Esophagus muscularis mucosa (tissue), 4 donors: ENCODE data around the gene RFPL1. TPM values are rescaled to one million over a fixed set of nuclear protein-coding genes. Genes with fewer than 3 reads are reported as not detected.

Experiments used
- DNase-seq: peaks from one replicate; pipeline ENCODE4 v3.0.0-alpha.2; 2017; ENCODE audit errors: extremely low spot score
- H3K27ac ChIP-seq, 4 donors: fragments of 200-600 bp; sonication (generic); replicated peaks in 1 of 4; 1 replicate in 3 of 4; 2 replicates in 1 of 4; pipeline ENCODE4 v1.5.1; 2016 to 2019; ENCODE audit warnings: mild to moderate bottlenecking in 1 of 4
- H3K27me3 ChIP-seq, 4 donors: fragments of 200-600 bp; sonication (generic); one replicate each; pipeline versions ENCODE4 v1.5.1 to v1.6.0; 2016 to 2019
- H3K36me3 ChIP-seq, 4 donors: fragments of 200-600 bp; sonication (generic); one replicate each; pipeline ENCODE4 v1.5.1; 2016 to 2019
- H3K4me1 ChIP-seq, 4 donors: fragments of 200-600 bp; sonication (generic); one replicate each; pipeline ENCODE4 v1.5.1; 2016 to 2019
- H3K4me3 ChIP-seq, 4 donors: fragments of 200-600 bp; sonication (generic); 1 replicate in 2 of 4; 2 replicates in 2 of 4; pipeline ENCODE4 v1.5.1; 2016 to 2019; ENCODE audit warnings: mild to moderate bottlenecking in 4 of 4, moderate library complexity in 1 of 4
- H3K9me3 ChIP-seq, 4 donors: fragments of 200-600 bp; sonication (generic); 1 replicate in 3 of 4; 2 replicates in 1 of 4; pipeline ENCODE4 v1.5.1; 2016 to 2019
- CTCF ChIP-seq, 3 experiments: fragments of 200-600 bp in 2 of 3; fragments of 450-650 bp in 1 of 3; sonication (generic) in 2 of 3; IDR thresholded peaks; one replicate each; pipeline ENCODE4 v1.5.1; 2017 to 2019; ENCODE audit warnings: antibody characterized with exemption in 3 of 3, mild to moderate bottlenecking in 2 of 3, moderate library complexity in 1 of 3
- EP300 ChIP-seq: sonication (generic); formaldehyde crosslinking; IDR thresholded peaks from one replicate; pipeline ENCODE4 v1.6.1; 2017; ENCODE audit warnings: antibody characterized with exemption
- POLR2A ChIP-seq: fragments of 450-650 bp; IDR thresholded peaks from one replicate; pipeline ENCODE4 v1.6.1; 2017; ENCODE audit warnings: antibody characterized with exemption, moderate library complexity, mild to moderate bottlenecking, low read depth
- POLR2AphosphoS5 ChIP-seq, 2 donors: sonication (generic); formaldehyde crosslinking; IDR thresholded peaks; one replicate each; pipeline ENCODE4 v1.6.1; 2017; ENCODE audit warnings: antibody characterized with exemption in 2 of 2
- WGBS: methylation state at CpG from one replicate; pipeline ENCODE4 v1.1.5; 2018; 5-methylcytosine and 5-hydroxymethylcytosine counted together
- intact Hi-C: fragments of 100-400 bp; cut with DNase I; formaldehyde crosslinking; loops from one replicate; pipeline ENCODE4 v1.15.1; 2023
- total RNA-seq, 4 donors: library from RNA; depleted of rRNA; stranded (reverse); fragments of >200 nt; gene quantifications; one replicate each; pipeline versions ENCODE4 v1.1.0 to v1.2.1, GENCODE V29; 2016

The RFPL1 gene
- total RNA-seq, 4 donors from 2014 or later = not detected

GRCh38 chr22:29431986-29432385 lies 6.4 kb upstream of the RFPL1 start:
- WGBS = 51% methylated on average over 5 of the region's 5 CpGs
- TF ChIP-seq EP300 = no peak
- TF ChIP-seq POLR2AphosphoS5 (IDR thresholded peaks at IDR 0.05) = no peak
- TF ChIP-seq CTCF (IDR thresholded peaks at IDR 0.05) = no peak
- TF ChIP-seq POLR2A = no peak
- H3K4me3 ChIP-seq = no peak overlapping the region
- intact Hi-C loops = no loop called here
- DNase-seq = peak; percentile 29
- H3K4me1 ChIP-seq = no peaks in the 10 kb centered on the region
- no peak overlapping the region for H3K27ac ChIP-seq
- peaks cover 0 to 38% (median 5%) of the 10 kb centered on the region in 4 donors for H3K27me3 ChIP-seq
- no peaks in the 10 kb centered on the region for H3K36me3 ChIP-seq
- H3K9me3 ChIP-seq = no peaks in the 10 kb centered on the region

GRCh38 chr22:29433856-29434255 lies 4.5 kb upstream of the RFPL1 start:
- H3K4me3 ChIP-seq = no peak overlapping the region
- H3K4me1 ChIP-seq = no peaks in the 10 kb centered on the region
- H3K27ac ChIP-seq = no peak overlapping the region
- H3K27me3 ChIP-seq = peaks cover 0 to 38% (median 5%) of the 10 kb centered on the region in 4 donors
- DNase-seq = no peak
- no peaks in the 10 kb centered on the region for H3K9me3 ChIP-seq
- no peaks in the 10 kb centered on the region for H3K36me3 ChIP-seq
- WGBS = 87% methylated on average over 3 of the region's 3 CpGs
- TF ChIP-seq CTCF (IDR thresholded peaks at IDR 0.05) = no peak
- no peak for TF ChIP-seq POLR2AphosphoS5 (IDR thresholded peaks at IDR 0.05)
- no peak for TF ChIP-seq EP300
- TF ChIP-seq POLR2A = no peak
- intact Hi-C loops = no loop called here

GRCh38 chr22:29434288-29434687 lies 4.1 kb upstream of the RFPL1 start:
- Histone ChIP-seq H3K4me3 (no peak overlapping the region), H3K27me3 (peaks cover 0 to 38% (median 5%) of the 10 kb centered on the region in 4 donors), H3K9me3 (no peaks in the 10 kb centered on the region), H3K27ac (no peak overlapping the region), H3K4me1 (no peaks in the 10 kb centered on the region), H3K36me3 (no peaks in the 10 kb centered on the region)
- 86% methylated on average over 7 of the region's 7 CpGs for WGBS
- no peak for DNase-seq
- TF ChIP-seq CTCF (IDR thresholded peaks at IDR 0.05) (no peak), EP300 (no peak), POLR2A (no peak), POLR2AphosphoS5 (IDR thresholded peaks at IDR 0.05) (no peak)
- intact Hi-C loops = no loop called here

GRCh38 chr22:29435236-29436136 lies 2.9 kb upstream of the RFPL1 start:
- Histone ChIP-seq H3K4me1 (no peaks in the 10 kb centered on the region), H3K27me3 (peaks cover 0 to 38% (median 5%) of the 10 kb centered on the region in 4 donors), H3K36me3 (no peaks in the 10 kb centered on the region), H3K4me3 (no peak overlapping the region), H3K9me3 (no peaks in the 10 kb centered on the region), H3K27ac (no peak overlapping the region)
- intact Hi-C loops = no loop called here
- TF ChIP-seq CTCF (IDR thresholded peaks at IDR 0.05) = no peak
- no peak for TF ChIP-seq POLR2A
- TF ChIP-seq POLR2AphosphoS5 (IDR thresholded peaks at IDR 0.05) = no peak
- no peak for TF ChIP-seq EP300
- DNase-seq = no peak
- WGBS = 40% methylated on average over 5 of the region's 5 CpGs
